Stromal cell of bone marrow (primary cell): ENCODE data around the gene GIGYF2.
"Not testable (repeated sequence)": the region's sequence is repeated elsewhere in the genome, so short reads cannot be mapped to it uniquely, and the experiment has no call there.

Source experiments
- DNase-seq: peaks from one replicate; pipeline ENCODE4 v3.0.0-alpha.2; 2012; ENCODE audit warnings: low read depth

GIGYF2 gene

GRCh38 chr2:232689152-232689910 is 7.8 kb upstream of the GIGYF2 start:
- no peak for DNase-seq

GRCh38 chr2:232691117-232691516 is 6.0 kb upstream of the GIGYF2 start:
- not testable (repeated sequence) for DNase-seq

- DNase-seq: no peak
Observed at GRCh38 chr2:232693344-232693743, 3.8 kb upstream of the GIGYF2 start.

- no peak for DNase-seq
Observed at GRCh38 chr2:232696609-232697058, 497 bp upstream of the GIGYF2 start.

GRCh38 chr2:232697807-232698110 is 628 bp downstream of the GIGYF2 start:
- no peak for DNase-seq

GRCh38 chr2:232698556-232699091 is 1.5 kb downstream of the GIGYF2 start:
- no peak for DNase-seq

- no peak for DNase-seq
Observed at GRCh38 chr2:232699110-232699509, 2.0 kb downstream of the GIGYF2 start.

GRCh38 chr2:232700154-232700553 is 3.0 kb downstream of the GIGYF2 start:
- no peak for DNase-seq

GRCh38 chr2:232707076-232707475 is 9.9 kb downstream of the GIGYF2 start:
- no peak for DNase-seq

GRCh38 chr2:232713505-232713904 is 16.4 kb downstream of the GIGYF2 start:
- DNase-seq: no peak

- DNase-seq: no peak
Observed at GRCh38 chr2:232714969-232715368, 17.8 kb downstream of the GIGYF2 start.

GRCh38 chr2:232720056-232720455 is 22.9 kb downstream of the GIGYF2 start:
- not testable (repeated sequence) for DNase-seq

- no peak for DNase-seq
Observed at GRCh38 chr2:232721261-232721660, 24.1 kb downstream of the GIGYF2 start.

- DNase-seq: no peak
Observed at GRCh38 chr2:232721882-232722281, 24.8 kb downstream of the GIGYF2 start.

GRCh38 chr2:232723027-232723426 is 25.9 kb downstream of the GIGYF2 start:
- no peak for DNase-seq

- DNase-seq: no peak
Observed at GRCh38 chr2:232728785-232729184, 31.7 kb downstream of the GIGYF2 start.

GRCh38 chr2:232731470-232731869 is 34.3 kb downstream of the GIGYF2 start:
- DNase-seq: no peak

GRCh38 chr2:232741294-232741693 is 44.2 kb downstream of the GIGYF2 start:
- DNase-seq: no peak

GRCh38 chr2:232741972-232742371 is 44.8 kb downstream of the GIGYF2 start:
- DNase-seq: no peak

- no peak for DNase-seq
Observed at GRCh38 chr2:232744963-232745362, 47.8 kb downstream of the GIGYF2 start.

GRCh38 chr2:232748038-232748437 is 50.9 kb downstream of the GIGYF2 start:
- DNase-seq: no peak

- no peak for DNase-seq
Observed at GRCh38 chr2:232749331-232749730, 52.2 kb downstream of the GIGYF2 start.

GRCh38 chr2:232750135-232750671 is 53.1 kb downstream of the GIGYF2 start:
- DNase-seq: no peak

- no peak for DNase-seq
Observed at GRCh38 chr2:232757905-232758304, 60.8 kb downstream of the GIGYF2 start.
